Measurements from ENCODE around the gene CFAP126. TPM values are rescaled to one million over a fixed set of nuclear protein-coding genes. Genes with fewer than 3 reads are reported as not detected.

CFAP126 gene
- total RNA-seq, 1 experiment from 2014 or later: not detected

GRCh38 chr1:161359291-161359690 is 8.4 kb downstream of the CFAP126 start:
- Mint-ChIP-seq H3K27ac (ENCODE audit: unreplicated experiment) (no peak overlapping the region), H3K4me1 (ENCODE audit: low read depth, unreplicated experiment) (no peaks in the 10 kb centered on the region), H3K36me3 (ENCODE audit: insufficient read depth, unreplicated experiment) (peaks cover 24% of the 10 kb centered on the region), H3K4me3 (ENCODE audit: low read depth, unreplicated experiment) (no peak overlapping the region), H3K9me3 (ENCODE audit: low read depth, unreplicated experiment) (no peaks in the 10 kb centered on the region), H3K27me3 (ENCODE audit: unreplicated experiment) (no peaks in the 10 kb centered on the region)
- TF ChIP-seq, protein P1, sequence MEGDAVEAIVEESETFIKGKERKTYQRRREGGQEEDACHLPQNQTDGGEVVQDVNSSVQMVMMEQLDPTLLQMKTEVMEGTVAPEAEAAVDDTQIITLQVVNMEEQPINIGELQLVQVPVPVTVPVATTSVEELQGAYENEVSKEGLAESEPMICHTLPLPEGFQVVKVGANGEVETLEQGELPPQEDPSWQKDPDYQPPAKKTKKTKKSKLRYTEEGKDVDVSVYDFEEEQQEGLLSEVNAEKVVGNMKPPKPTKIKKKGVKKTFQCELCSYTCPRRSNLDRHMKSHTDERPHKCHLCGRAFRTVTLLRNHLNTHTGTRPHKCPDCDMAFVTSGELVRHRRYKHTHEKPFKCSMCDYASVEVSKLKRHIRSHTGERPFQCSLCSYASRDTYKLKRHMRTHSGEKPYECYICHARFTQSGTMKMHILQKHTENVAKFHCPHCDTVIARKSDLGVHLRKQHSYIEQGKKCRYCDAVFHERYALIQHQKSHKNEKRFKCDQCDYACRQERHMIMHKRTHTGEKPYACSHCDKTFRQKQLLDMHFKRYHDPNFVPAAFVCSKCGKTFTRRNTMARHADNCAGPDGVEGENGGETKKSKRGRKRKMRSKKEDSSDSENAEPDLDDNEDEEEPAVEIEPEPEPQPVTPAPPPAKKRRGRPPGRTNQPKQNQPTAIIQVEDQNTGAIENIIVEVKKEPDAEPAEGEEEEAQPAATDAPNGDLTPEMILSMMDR (IDR thresholded peaks at IDR 0.05; ENCODE audit: unreplicated experiment): no peak
- CTCF ChIA-PET: no interaction called here
- intact Hi-C loops (cut with micrococcal nuclease; ENCODE audit: unreplicated experiment): no loop called here
- BruUV-seq (replicated peaks): no TSS peak
- no peak for DNase-seq

DNA sequence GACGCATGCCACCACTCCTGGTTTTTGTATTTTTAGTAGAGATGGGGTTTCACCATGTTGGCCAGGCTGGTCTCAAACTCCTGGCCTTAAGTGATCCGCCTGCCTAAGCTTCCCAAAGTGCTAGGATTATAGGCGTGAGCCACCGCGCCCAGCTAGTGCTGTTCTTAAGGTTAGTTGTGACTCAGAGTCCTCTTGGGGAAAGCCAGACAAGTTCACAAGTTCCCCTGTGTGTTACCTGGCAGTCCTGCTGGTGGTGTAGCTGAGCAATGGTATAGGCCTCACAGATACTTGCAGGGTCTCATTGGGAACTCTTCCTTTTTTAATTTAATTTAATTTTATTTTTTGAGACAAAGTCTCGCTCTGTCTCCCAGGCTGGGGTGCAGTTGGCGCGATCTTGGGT is 10.6 kb downstream of the CFAP126 start:
- DNase-seq: no peak
- Mint-ChIP-seq H3K9me3 (ENCODE audit: low read depth, unreplicated experiment) (no peaks in the 10 kb centered on the region), H3K36me3 (ENCODE audit: insufficient read depth, unreplicated experiment) (peaks cover 19% of the 10 kb centered on the region), H3K27ac (ENCODE audit: unreplicated experiment) (no peak overlapping the region), H3K4me1 (ENCODE audit: low read depth, unreplicated experiment) (no peaks in the 10 kb centered on the region), H3K27me3 (ENCODE audit: unreplicated experiment) (no peaks in the 10 kb centered on the region), H3K4me3 (ENCODE audit: low read depth, unreplicated experiment) (no peak overlapping the region)
- TSS peak; percentile 14 for BruUV-seq (replicated peaks)
- CTCF ChIA-PET: no interaction called here
- intact Hi-C loops (cut with micrococcal nuclease; ENCODE audit: unreplicated experiment): no loop called here
- TF ChIP-seq, protein P1 (IDR thresholded peaks at IDR 0.05; ENCODE audit: unreplicated experiment): no peak

- no peak for DNase-seq
- Mint-ChIP-seq H3K4me1 (ENCODE audit: low read depth, unreplicated experiment) (no peaks in the 10 kb centered on the region), H3K36me3 (ENCODE audit: insufficient read depth, unreplicated experiment) (peaks cover 18% of the 10 kb centered on the region), H3K27me3 (ENCODE audit: unreplicated experiment) (no peaks in the 10 kb centered on the region), H3K4me3 (ENCODE audit: low read depth, unreplicated experiment) (no peak overlapping the region), H3K27ac (ENCODE audit: unreplicated experiment) (no peak overlapping the region), H3K9me3 (ENCODE audit: low read depth, unreplicated experiment) (no peaks in the 10 kb centered on the region)
- intact Hi-C loops (cut with micrococcal nuclease; ENCODE audit: unreplicated experiment): no loop called here
- no TSS peak for BruUV-seq (replicated peaks)
- CTCF ChIA-PET: interaction anchor here (0.6 kb wide), 1 partner anchor 23 kb away, joined by 3 read pairs; no protein-coding TSS in a partner anchor
- TF ChIP-seq, protein P1 (IDR thresholded peaks at IDR 0.05; ENCODE audit: unreplicated experiment): no peak
Measured at GRCh38 chr1:161351482-161351881, 16.2 kb downstream of the CFAP126 start.

- H3K36me3 Mint-ChIP-seq (ENCODE audit: insufficient read depth, unreplicated experiment): peaks cover 24% of the 10 kb centered on the region
- no peaks in the 10 kb centered on the region for H3K9me3 Mint-ChIP-seq (ENCODE audit: low read depth, unreplicated experiment)
- CTCF ChIA-PET: no interaction called here
Measured at GRCh38 chr1:161350671-161351070, 17.0 kb downstream of the CFAP126 start.

More at GRCh38 chr1:161350671-161351070, 17.0 kb downstream of the CFAP126 start:
- Mint-ChIP-seq H3K4me1 (ENCODE audit: low read depth, unreplicated experiment) (no peaks in the 10 kb centered on the region), H3K27me3 (ENCODE audit: unreplicated experiment) (no peaks in the 10 kb centered on the region), H3K4me3 (ENCODE audit: low read depth, unreplicated experiment) (no peak overlapping the region), H3K27ac (ENCODE audit: unreplicated experiment) (no peak overlapping the region)
- intact Hi-C loops (cut with micrococcal nuclease; ENCODE audit: unreplicated experiment): no loop called here
- no peak for DNase-seq
- TF ChIP-seq, protein P1 (IDR thresholded peaks at IDR 0.05; ENCODE audit: unreplicated experiment): no peak
- BruUV-seq (replicated peaks): no TSS peak

Data from Calu3 (cell line).